GM12878 (cell line): ENCODE results near the gene THRA. TPM values are rescaled to one million over a fixed set of nuclear protein-coding genes. Genes with fewer than 3 reads are reported as not detected.

Experiments used
- ATAC-seq: fragments of 200-7000 bp; cut with Tn5 transposase; 3 replicates; pipeline ENCODE4 v1.9.1; 2020; ENCODE audit warnings: mild to moderate bottlenecking, moderate library complexity
- BruUV-seq: library from RNA; stranded (reverse); fragments of 400-500 nt; replicated peaks from 2 replicates; lab custom pipeline; 2021; lab: Mats Ljungman, UMichigan
- CTCF ChIA-PET: fragments of 300-600 bp; sonication (Branson Sonifier 250); formaldehyde crosslinking; extraction: SDS; loops from one replicate; lab custom pipeline; 2021; ENCODE audit warnings: inconsistent platforms; lab: Yijun Ruan, JAX
- POLR2A ChIA-PET: fragments of 350-600 bp; formaldehyde crosslinking; extraction: SDS; loops from one replicate; lab custom pipeline; 2021; ENCODE audit warnings: inconsistent platforms; lab: Charles Lee
- RAD21 ChIA-PET: fragments of 300-600 bp; sonication (Branson Sonifier 250); formaldehyde crosslinking; loops from one replicate; lab custom pipeline; 2023; ENCODE audit warnings: antibody characterized with exemption; ENCODE audit not compliant: unreplicated experiment; lab: Charles Lee
- SMC1A ChIA-PET: fragments of 300-600 bp; sonication (Branson Sonifier 250); formaldehyde crosslinking; loops from one replicate; lab custom pipeline; 2023; ENCODE audit not compliant: unreplicated experiment, uncharacterized antibody; lab: Charles Lee
- DNase-seq: peaks from one replicate; pipeline ENCODE4 v3.0.0-alpha.2; 2011; ENCODE audit warnings: low read depth, low spot score
- FAIRE-seq: peaks from 3 replicates; lab custom pipeline; 2011; peaks lifted over from hg19 to GRCh38; lab: Jason Lieb, UNC
- H2AFZ ChIP-seq: 2 replicates; pipeline ENCODE4 v1.6.0; 2011; ENCODE audit warnings: low read depth, low read length, control low read depth; ENCODE audit not compliant: control insufficient read depth
- H3K27ac ChIP-seq: 2 replicates; pipeline ENCODE4 v1.5.1; 2011; ENCODE audit warnings: control low read depth; ENCODE audit not compliant: control insufficient read depth, insufficient read depth
- H3K27me3 ChIP-seq, 2 experiments: replicated peaks in 1 of 2; 2 replicates each; pipeline versions ENCODE4 v1.6.0 to v1.6.1; 2011; ENCODE audit warnings: low read length in 1 of 2; ENCODE audit not compliant: control insufficient read depth in 2 of 2, insufficient read depth in 2 of 2
- H3K36me3 ChIP-seq, 2 experiments: 2 replicates each; pipeline ENCODE4 v1.5.1; 2011; ENCODE audit warnings: low read length in 1 of 2; ENCODE audit not compliant: control insufficient read depth in 2 of 2, insufficient read depth in 2 of 2
- H3K4me1 ChIP-seq: 2 replicates; pipeline ENCODE4 v1.6.1; 2011; ENCODE audit warnings: mild to moderate bottlenecking, low read length, moderate library complexity, mixed read lengths; ENCODE audit not compliant: control insufficient read depth, insufficient read depth
- H3K4me2 ChIP-seq: 2 replicates; pipeline ENCODE4 v1.6.0; 2011; ENCODE audit warnings: control low read depth; ENCODE audit not compliant: control insufficient read depth, insufficient read depth
- H3K4me3 ChIP-seq: fragments of 200-600 bp; sonication (generic); 2 replicates; pipeline ENCODE4 v1.5.1; 2016
- H3K79me2 ChIP-seq: 2 replicates; pipeline ENCODE4 v1.6.0; 2011; ENCODE audit warnings: low read length; ENCODE audit not compliant: control insufficient read depth, insufficient read depth
- H3K9ac ChIP-seq: 2 replicates; pipeline ENCODE4 v1.8.0; 2011; ENCODE audit warnings: low read length, control low read depth, mixed read lengths; ENCODE audit not compliant: control insufficient read depth, insufficient read depth
- H3K9me3 ChIP-seq: replicated peaks from 3 replicates; pipeline ENCODE4 v1.5.1; 2011; ENCODE audit warnings: mild to moderate bottlenecking, low read length; ENCODE audit not compliant: control insufficient read depth, insufficient read depth
- H4K20me1 ChIP-seq: 2 replicates; pipeline ENCODE4 v1.6.0; 2011; ENCODE audit not compliant: control insufficient read depth, insufficient read depth
- ATF3 ChIP-seq: IDR thresholded peaks from 2 replicates; pipeline ENCODE4 v1.6.1; 2011; ENCODE audit warnings: low read depth, mild to moderate bottlenecking, low read length, moderate library complexity, borderline replicate concordance; ENCODE audit errors: extremely low read depth
- ATF7 ChIP-seq: fragments of 450-650 bp; IDR thresholded peaks from 2 replicates; pipeline ENCODE4 v1.6.1; 2016; ENCODE audit warnings: low read depth, mild to moderate bottlenecking
- BCL11A ChIP-seq: IDR thresholded peaks from 2 replicates; pipeline ENCODE4 v1.6.1; 2011; ENCODE audit warnings: low read depth, low read length
- FOS ChIP-seq: IDR thresholded peaks from 3 replicates; pipeline ENCODE4 v1.6.1; 2011; ENCODE audit warnings: borderline replicate concordance; ENCODE audit not compliant: insufficient read length; ENCODE audit errors: extremely low read depth
- FOXM1 ChIP-seq: IDR thresholded peaks from 2 replicates; pipeline ENCODE4 v1.6.1; 2012; ENCODE audit warnings: low read depth, mild to moderate bottlenecking, inconsistent platforms, low read length, moderate library complexity
- MTA2 ChIP-seq: fragments of 450-650 bp; IDR thresholded peaks from 2 replicates; pipeline ENCODE4 v1.6.1; 2016; ENCODE audit warnings: low read depth, mild to moderate bottlenecking, moderate library complexity
- MYB ChIP-seq: fragments of 150-350 bp; IDR thresholded peaks from 2 replicates; pipeline ENCODE4 v1.6.1; 2014; ENCODE audit warnings: mild to moderate bottlenecking, low read depth, low read length, borderline replicate concordance
- NR2C1 ChIP-seq: fragments of 450-650 bp; IDR thresholded peaks from 2 replicates; pipeline ENCODE4 v1.6.1; 2017; ENCODE audit warnings: antibody characterized with exemption, mild to moderate bottlenecking, moderate library complexity
- NRF1 ChIP-seq: conservative IDR thresholded peaks from 2 replicates; pipeline ENCODE4 v1.6.1; 2011; ENCODE audit warnings: mild to moderate bottlenecking, low read depth, low read length, improper control_type of control experiment
- PML ChIP-seq: IDR thresholded peaks from 2 replicates; pipeline ENCODE4 v1.6.1; 2012; ENCODE audit warnings: low read length, inconsistent platforms
- SMAD5 ChIP-seq: IDR thresholded peaks from 2 replicates; pipeline ENCODE4 v1.6.1; 2016; ENCODE audit warnings: antibody characterized with exemption, low read depth
- TARDBP ChIP-seq: IDR thresholded peaks from 2 replicates; pipeline ENCODE4 v1.6.1; 2016; ENCODE audit warnings: borderline replicate concordance
- ZBTB11 ChIP-seq: fragments of 450-650 bp; formaldehyde crosslinking; IDR thresholded peaks from 2 replicates; pipeline ENCODE4 v1.5.0; 2022; ENCODE audit warnings: mild to moderate bottlenecking, missing genetic modification characterization
- ZNF384 ChIP-seq: IDR thresholded peaks from 2 replicates; pipeline ENCODE4 v1.6.1; 2012; ENCODE audit warnings: low read depth, mild to moderate bottlenecking, low read length, improper control_type of control experiment, borderline replicate concordance
- ZZZ3 ChIP-seq: IDR thresholded peaks from 2 replicates; pipeline ENCODE4 v1.6.1; 2011; ENCODE audit warnings: low read depth; ENCODE audit not compliant: control insufficient read depth, insufficient read length
- WGBS: methylation state at CpG from one replicate; pipeline ENCODE4 v1.1.6; 2016; ENCODE audit warnings: low lambda C conversion rate; ENCODE audit not compliant: insufficient replicate concordance, insufficient coverage; ENCODE audit errors: missing lambda C conversion rate; 5-methylcytosine and 5-hydroxymethylcytosine counted together
- in situ Hi-C: fragments of 300-500 bp; cut with MboI; formaldehyde crosslinking; loops from 9 replicates; pipeline ENCODE4 v1.14.3; 2018; ENCODE audit warnings: mixed read lengths
- intact Hi-C: fragments of 100-400 bp; cut with micrococcal nuclease; formaldehyde crosslinking; loops from one replicate; pipeline ENCODE4 v1.14.2; 2022; ENCODE audit not compliant: unreplicated experiment
- polyA plus RNA-seq, 11 experiments: library from polyadenylated mRNA; depleted of rRNA in 4 of 11; unstranded in 6 of 11; stranded (reverse) in 5 of 11; fragments of >200 nt; fragmentation: Nextera tagmentation in 4 of 11; fragmentation: Illumina TruSeq in 1 of 11; extraction: Ambion mirVana in 4 of 11; extraction: Trizol in 1 of 11; gene quantifications; 1 replicate in 1 of 11; 2 replicates in 10 of 11; pipeline versions ENCODE4 v1.2.1 to v1.2.3, GENCODE V29; 2011 to 2016; ENCODE audit warnings: inconsistent platforms in 2 of 11, missing spikeins in 2 of 11, low read depth in 1 of 11
- total RNA-seq, 4 experiments: library from RNA; depleted of rRNA in 3 of 4; stranded (reverse); fragments of >200 nt in 3 of 4; fragmentation: Illumina TruSeq in 1 of 4; extraction: Trizol in 1 of 4; gene quantifications; 2 replicates each; pipeline versions ENCODE4 v1.2.1 to v1.2.3, GENCODE V29; 2013 to 2021

The THRA gene
- total and polyA plus RNA-seq, 10 of the 15 experiments (the other 5 are each of a cell fraction or from before 2014, with no cell fraction given), result 0.03 to 2.0 (median 0.64) TPM

GRCh38 chr17:40075942-40076498 is 13.3 kb downstream of the THRA start (continued):
- TF ChIP-seq NRF1 (no peak), TARDBP (no peak), ZBTB11 (no peak)
- TF ChIP-seq, all 136 proteins: peak for 0

- H3K4me2 ChIP-seq, result no peak overlapping the region
- TF ChIP-seq ZNF384 (no peak), ATF3 (no peak), SMAD5 (no peak), NR2C1 (no peak), ZZZ3 (no peak), BCL11A (no peak), PML (no peak), ATF7 (no peak), MYB (no peak), MTA2 (no peak), FOXM1 (no peak), FOS (no peak)
Measured at GRCh38 chr17:40076591-40076990, 13.8 kb downstream of the THRA start.

More at GRCh38 chr17:40076591-40076990, 13.8 kb downstream of the THRA start:
- no peaks in the 10 kb centered on the region for H3K36me3 ChIP-seq
- H3K27ac ChIP-seq, result no peak overlapping the region
- POLR2A ChIA-PET, result interaction anchor here (1.1 kb wide), 1 partner anchor 98 kb away, joined by 3 read pairs; no protein-coding TSS in a partner anchor
- no peak overlapping the region for H2AFZ ChIP-seq
- RAD21 ChIA-PET, result interaction anchor here (1.5 to 3.8 kb wide), 5 partner anchors 13 to 92 kb away, joined by 5 to 42 read pairs (median 8); partner anchors contain the start of genes CSF3 and THRA
- peaks cover 4% of the 10 kb centered on the region; the same call in 1 of the 2 replicates for H3K4me1 ChIP-seq
- no peaks in the 10 kb centered on the region for H3K27me3 ChIP-seq
- no peak for ATAC-seq
- in situ Hi-C loops (no loop called here), intact Hi-C loops (no loop called here)
- H4K20me1 ChIP-seq, result no peaks in the 10 kb centered on the region
- 87% methylated on average over 7 of the region's 7 CpGs for WGBS
- BruUV-seq, result no TSS peak
- no peaks in the 10 kb centered on the region for H3K9me3 ChIP-seq
- no peak for DNase-seq
- SMC1A ChIA-PET, result interaction anchor here (0.8 to 6.4 kb wide), 7 partner anchors 10 to 63 kb away, joined by 3 to 56 read pairs (median 8); partner anchors contain the start of genes MED24 and THRA
- no peaks in the 10 kb centered on the region for H3K79me2 ChIP-seq
- no peak for FAIRE-seq
- no peak overlapping the region for H3K9ac ChIP-seq
- CTCF ChIA-PET, result interaction anchor here (1.1 to 4.8 kb wide), 14 partner anchors 8 to 203 kb away, joined by 3 to 142 read pairs (median 16); partner anchors contain the start of genes CSF3, MED24, NR1D1 and THRA
- no peak overlapping the region for H3K4me3 ChIP-seq
